Measurements from ENCODE around the gene NEU3. TPM values are rescaled to one million over a fixed set of nuclear protein-coding genes. Genes with fewer than 3 reads are reported as not detected.

The NEU3 gene
- total RNA-seq, 2 donors from 2014 or later = 3.0 to 8.4 TPM

DNA sequence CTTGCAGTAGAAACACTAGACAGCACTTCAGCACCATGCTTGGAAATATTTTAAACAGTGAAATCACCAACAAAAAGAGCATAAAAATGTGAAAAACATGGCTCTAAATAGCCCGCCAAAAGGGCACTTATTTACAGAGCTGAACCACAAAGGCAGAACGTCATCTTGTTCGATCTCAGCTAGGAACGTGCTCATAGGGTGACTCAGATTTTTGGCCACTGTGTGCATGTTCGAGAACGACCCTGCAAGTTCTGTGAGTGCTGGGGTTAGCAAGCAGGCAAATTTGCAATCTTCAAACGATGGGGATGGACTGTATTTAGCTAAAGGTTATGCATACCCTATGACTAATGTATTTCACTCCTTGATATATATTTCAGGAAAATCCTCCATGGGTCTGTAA is 77.3 kb downstream of the NEU3 start:
- H3K4me3 ChIP-seq = no peak overlapping the region
- no peaks in the 10 kb centered on the region for H3K27me3 ChIP-seq
- no peaks in the 10 kb centered on the region for H3K4me1 ChIP-seq
- DNase-seq (ENCODE audit: low spot score) = no peak
- H3K9me3 ChIP-seq = no peaks in the 10 kb centered on the region
- H3K27ac ChIP-seq = no peak overlapping the region
- TF ChIP-seq, protein P1, sequence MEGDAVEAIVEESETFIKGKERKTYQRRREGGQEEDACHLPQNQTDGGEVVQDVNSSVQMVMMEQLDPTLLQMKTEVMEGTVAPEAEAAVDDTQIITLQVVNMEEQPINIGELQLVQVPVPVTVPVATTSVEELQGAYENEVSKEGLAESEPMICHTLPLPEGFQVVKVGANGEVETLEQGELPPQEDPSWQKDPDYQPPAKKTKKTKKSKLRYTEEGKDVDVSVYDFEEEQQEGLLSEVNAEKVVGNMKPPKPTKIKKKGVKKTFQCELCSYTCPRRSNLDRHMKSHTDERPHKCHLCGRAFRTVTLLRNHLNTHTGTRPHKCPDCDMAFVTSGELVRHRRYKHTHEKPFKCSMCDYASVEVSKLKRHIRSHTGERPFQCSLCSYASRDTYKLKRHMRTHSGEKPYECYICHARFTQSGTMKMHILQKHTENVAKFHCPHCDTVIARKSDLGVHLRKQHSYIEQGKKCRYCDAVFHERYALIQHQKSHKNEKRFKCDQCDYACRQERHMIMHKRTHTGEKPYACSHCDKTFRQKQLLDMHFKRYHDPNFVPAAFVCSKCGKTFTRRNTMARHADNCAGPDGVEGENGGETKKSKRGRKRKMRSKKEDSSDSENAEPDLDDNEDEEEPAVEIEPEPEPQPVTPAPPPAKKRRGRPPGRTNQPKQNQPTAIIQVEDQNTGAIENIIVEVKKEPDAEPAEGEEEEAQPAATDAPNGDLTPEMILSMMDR (IDR thresholded peaks at IDR 0.05) = no peak
- H3K36me3 ChIP-seq = no peaks in the 10 kb centered on the region

Other genes with a start within 250 kb of the NEU3 start
- 10 to 100 TPM; 10.6 to 10.7 TPM for gene RNF169, start 240.1 kb upstream of the NEU3 start, total RNA-seq
- gene XRRA1, start 39.8 kb upstream of the NEU3 start, total RNA-seq = 1 to 10 TPM; 6.8 to 8.1 TPM
- gene SPCS2, start 39.7 kb upstream of the NEU3 start, total RNA-seq = 10 to 100 TPM; 26.6 to 34.7 TPM
- gene OR2AT4, start 107.9 kb downstream of the NEU3 start, total RNA-seq = not detected
- 10 to 100 TPM in 1 of 2 donors, 1 to 10 TPM in 1; 9.5 to 24.6 TPM for gene SLCO2B1, start 162.2 kb downstream of the NEU3 start, total RNA-seq

Measured in right atrium auricular region (tissue), 2 donors.